Skeletal muscle satellite cell (primary cell): ENCODE data around the gene BBIP1.
"Not testable (repeated sequence)": the region's sequence is repeated elsewhere in the genome, so short reads cannot be mapped to it uniquely, and the experiment has no call there.

Experiments used
- H3K27me3 ChIP-seq: 2 replicates; pipeline ENCODE4 v1.7.0; 2013; ENCODE audit warnings: low read length; ENCODE audit not compliant: control insufficient read depth, insufficient read depth
- H3K36me3 ChIP-seq: 2 replicates; pipeline ENCODE4 v1.7.0; 2013; ENCODE audit warnings: mild to moderate bottlenecking, control low read depth, low read length; ENCODE audit not compliant: insufficient read depth
- H3K4me1 ChIP-seq: 2 replicates; pipeline ENCODE4 v1.7.0; 2013; ENCODE audit warnings: low read length; ENCODE audit not compliant: control insufficient read depth, insufficient read depth
- H3K4me2 ChIP-seq: 2 replicates; pipeline ENCODE4 v1.7.0; 2013; ENCODE audit warnings: mild to moderate bottlenecking, low read length
- H3K4me3 ChIP-seq: 2 replicates; pipeline ENCODE4 v1.7.0; 2013; ENCODE audit warnings: low read length
- H3K9ac ChIP-seq: 2 replicates; pipeline ENCODE4 v1.7.0; 2013; ENCODE audit warnings: mild to moderate bottlenecking, low read depth, low read length, moderate library complexity
- H3K9me3 ChIP-seq: replicated peaks from 2 replicates; pipeline ENCODE4 v1.7.0; 2013; ENCODE audit warnings: mild to moderate bottlenecking, control low read depth, low read length

The BBIP1 gene

GRCh38 chr10:110919971-110920881 lies 1.2 kb upstream of the BBIP1 start:
- no peaks in the 10 kb centered on the region for H3K9me3 ChIP-seq
- peaks cover 34% of the 10 kb centered on the region for H3K4me1 ChIP-seq
- peak overlapping the region; percentile 76 for H3K4me3 ChIP-seq
- no peaks in the 10 kb centered on the region for H3K36me3 ChIP-seq
- no peaks in the 10 kb centered on the region for H3K27me3 ChIP-seq
- H3K4me2 ChIP-seq = peak overlapping the region; percentile 79
- peak overlapping the region; percentile 92 for H3K9ac ChIP-seq

DNA sequence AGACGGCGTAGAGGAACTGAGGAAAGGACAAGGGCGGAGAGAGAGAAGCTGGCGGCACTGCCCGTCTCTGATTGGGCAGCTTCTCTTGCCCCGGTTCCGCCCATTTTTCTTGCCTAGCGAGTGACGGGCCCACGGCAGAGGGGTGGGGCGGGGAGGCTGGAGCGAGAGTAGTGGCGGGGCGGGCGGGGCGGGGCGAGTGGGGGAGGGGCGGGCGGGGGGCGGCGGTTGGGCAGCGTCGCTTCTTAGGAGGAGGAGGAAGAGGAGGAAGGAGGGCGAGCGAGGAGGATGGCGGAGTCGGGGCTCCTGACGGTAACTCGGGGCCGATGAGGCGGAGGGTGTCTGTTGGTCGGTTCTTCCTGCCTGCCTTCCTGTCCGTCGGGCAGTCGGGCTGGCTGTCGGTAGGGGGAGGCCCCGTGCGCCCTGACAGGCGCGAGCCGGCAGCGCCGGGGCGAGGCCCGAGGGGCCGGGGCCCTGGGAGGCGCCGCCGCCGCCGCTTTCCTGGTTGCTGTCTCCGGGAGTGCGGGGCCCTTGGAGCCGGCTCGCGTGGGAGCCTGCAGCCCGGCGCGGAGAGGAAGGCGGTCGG lies 460 bp upstream of the BBIP1 start, which contains the start of gene SHOC2:
SHOC2 (plus strand) TSS at position 256 of the 583 bp plus-strand sequence. CDS start 44,755 bp downstream, outside the sequence.
- peak within 1 kb of the TSS; percentile 84 for H3K4me3 ChIP-seq

GRCh38 chr10:110918269-110918642 lies 724 bp downstream of the BBIP1 start:
- Histone ChIP-seq H3K36me3 (no peaks in the 10 kb centered on the region), H3K27me3 (no peaks in the 10 kb centered on the region), H3K9ac (peak overlapping the region; percentile 97), H3K4me1 (peaks cover 44% of the 10 kb centered on the region), H3K4me2 (peak overlapping the region; percentile 82), H3K9me3 (no peaks in the 10 kb centered on the region), H3K4me3 (peak overlapping the region; percentile 84)

More for the DNA sequence above, 460 bp upstream of the BBIP1 start, which contains the start of gene SHOC2:
- Histone ChIP-seq H3K4me2 (peak within 1 kb of the TSS; percentile 82), H3K9ac (peak within 1 kb of the TSS; percentile 97), H3K36me3 (no peaks in the 10 kb centered on the region), H3K4me1 (peaks cover 36% of the 10 kb centered on the region), H3K27me3 (no peaks in the 10 kb centered on the region), H3K9me3 (no peaks in the 10 kb centered on the region)

- Histone ChIP-seq H3K4me2 (peak overlapping the region; percentile 60), H3K9ac (no peak overlapping the region), H3K36me3 (no peaks in the 10 kb centered on the region), H3K9me3 (no peaks in the 10 kb centered on the region), H3K4me3 (no peak overlapping the region), H3K27me3 (no peaks in the 10 kb centered on the region), H3K4me1 (peaks cover 54% of the 10 kb centered on the region)
These were observed 2.2 kb downstream of the BBIP1 start for GRCh38 chr10:110916554-110917346.

GRCh38 chr10:110915600-110915999 lies 3.4 kb downstream of the BBIP1 start:
- not testable (repeated sequence) for H3K4me3 ChIP-seq, H3K4me2 ChIP-seq, H3K9ac ChIP-seq, H3K36me3 ChIP-seq, H3K9me3 ChIP-seq, H3K27me3 ChIP-seq
- peaks cover 47% of the 10 kb centered on the region for H3K4me1 ChIP-seq

GRCh38 chr10:110915035-110915434 lies 3.9 kb downstream of the BBIP1 start:
- H3K9ac ChIP-seq = no peak overlapping the region
- no peak overlapping the region for H3K4me2 ChIP-seq
- H3K9me3 ChIP-seq = no peaks in the 10 kb centered on the region
- H3K4me1 ChIP-seq = peaks cover 47% of the 10 kb centered on the region
- no peaks in the 10 kb centered on the region for H3K27me3 ChIP-seq
- H3K4me3 ChIP-seq = no peak overlapping the region
- peaks cover 2% of the 10 kb centered on the region for H3K36me3 ChIP-seq

DNA sequence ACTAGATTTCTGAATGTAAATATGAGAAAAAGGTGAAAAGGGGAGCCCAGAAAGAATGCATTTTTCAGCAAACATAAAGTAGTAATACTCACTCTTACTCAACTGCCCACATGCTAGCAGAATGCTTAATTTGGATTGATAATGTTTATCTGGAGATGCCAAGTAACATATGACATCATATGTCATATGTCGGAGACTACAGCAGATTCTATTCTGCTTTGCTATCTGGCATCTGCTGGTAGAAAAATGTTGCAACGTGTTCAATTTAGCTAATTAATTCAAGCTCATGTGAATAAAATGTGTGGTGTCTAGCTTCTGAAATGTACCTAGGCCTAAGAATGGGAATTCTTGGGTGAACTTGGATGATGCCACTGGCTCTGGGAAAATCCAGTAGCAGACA lies 4.5 kb downstream of the BBIP1 start:
- Histone ChIP-seq H3K4me1 (peaks cover 47% of the 10 kb centered on the region), H3K27me3 (no peaks in the 10 kb centered on the region), H3K36me3 (peaks cover 3% of the 10 kb centered on the region), H3K9me3 (no peaks in the 10 kb centered on the region), H3K4me3 (no peak overlapping the region), H3K9ac (no peak overlapping the region), H3K4me2 (no peak overlapping the region)

DNA sequence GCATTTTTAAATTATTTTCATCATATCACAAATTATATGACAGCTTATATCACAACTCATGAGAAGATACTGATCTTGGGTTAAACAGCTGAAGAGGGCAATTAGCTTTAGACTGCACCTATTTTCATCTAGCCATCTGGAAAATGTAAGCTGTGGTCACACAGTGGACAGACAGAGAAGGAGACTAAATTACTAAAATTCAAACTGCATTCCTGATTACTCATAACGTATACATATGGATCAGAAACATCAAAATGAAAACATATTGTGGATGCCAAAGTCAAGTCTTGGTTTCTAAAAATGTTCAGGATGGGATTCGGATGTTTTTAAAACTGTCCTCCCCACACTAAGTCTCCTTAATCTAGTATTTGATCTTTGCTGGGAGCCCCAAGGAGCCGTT lies 6.6 kb downstream of the BBIP1 start:
- H3K4me1 ChIP-seq = peaks cover 40% of the 10 kb centered on the region
- H3K4me2 ChIP-seq = peak overlapping the region; percentile 69
- peak overlapping the region; percentile 8 for H3K9ac ChIP-seq
- peaks cover 3% of the 10 kb centered on the region for H3K36me3 ChIP-seq
- no peaks in the 10 kb centered on the region for H3K27me3 ChIP-seq
- peak overlapping the region; percentile 39 for H3K4me3 ChIP-seq
- no peaks in the 10 kb centered on the region for H3K9me3 ChIP-seq

DNA sequence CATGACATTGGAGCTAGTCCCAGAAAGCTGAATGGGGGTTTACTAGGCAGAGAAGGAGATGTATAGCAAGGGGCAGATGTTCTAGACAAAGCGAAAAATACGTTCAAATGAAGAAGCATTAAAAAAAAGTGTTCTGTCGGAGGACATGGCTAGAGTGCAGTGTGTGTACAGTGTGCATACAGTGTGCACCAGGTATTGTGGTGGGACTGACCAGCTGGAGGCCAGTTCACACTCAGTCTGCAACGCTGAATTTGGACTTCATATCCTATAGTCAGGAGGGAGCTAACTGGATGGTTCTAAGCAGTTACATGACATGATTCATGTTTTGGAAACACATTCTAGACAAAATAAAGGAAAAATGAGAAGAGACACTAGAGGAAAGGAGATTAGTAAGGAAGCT lies 8.8 kb downstream of the BBIP1 start:
- H3K9me3 ChIP-seq = no peaks in the 10 kb centered on the region
- no peak overlapping the region for H3K4me2 ChIP-seq
- H3K9ac ChIP-seq = no peak overlapping the region
- peaks cover 27% of the 10 kb centered on the region for H3K4me1 ChIP-seq
- peaks cover 3% of the 10 kb centered on the region for H3K36me3 ChIP-seq
- H3K27me3 ChIP-seq = no peaks in the 10 kb centered on the region
- H3K4me3 ChIP-seq = no peak overlapping the region

DNA sequence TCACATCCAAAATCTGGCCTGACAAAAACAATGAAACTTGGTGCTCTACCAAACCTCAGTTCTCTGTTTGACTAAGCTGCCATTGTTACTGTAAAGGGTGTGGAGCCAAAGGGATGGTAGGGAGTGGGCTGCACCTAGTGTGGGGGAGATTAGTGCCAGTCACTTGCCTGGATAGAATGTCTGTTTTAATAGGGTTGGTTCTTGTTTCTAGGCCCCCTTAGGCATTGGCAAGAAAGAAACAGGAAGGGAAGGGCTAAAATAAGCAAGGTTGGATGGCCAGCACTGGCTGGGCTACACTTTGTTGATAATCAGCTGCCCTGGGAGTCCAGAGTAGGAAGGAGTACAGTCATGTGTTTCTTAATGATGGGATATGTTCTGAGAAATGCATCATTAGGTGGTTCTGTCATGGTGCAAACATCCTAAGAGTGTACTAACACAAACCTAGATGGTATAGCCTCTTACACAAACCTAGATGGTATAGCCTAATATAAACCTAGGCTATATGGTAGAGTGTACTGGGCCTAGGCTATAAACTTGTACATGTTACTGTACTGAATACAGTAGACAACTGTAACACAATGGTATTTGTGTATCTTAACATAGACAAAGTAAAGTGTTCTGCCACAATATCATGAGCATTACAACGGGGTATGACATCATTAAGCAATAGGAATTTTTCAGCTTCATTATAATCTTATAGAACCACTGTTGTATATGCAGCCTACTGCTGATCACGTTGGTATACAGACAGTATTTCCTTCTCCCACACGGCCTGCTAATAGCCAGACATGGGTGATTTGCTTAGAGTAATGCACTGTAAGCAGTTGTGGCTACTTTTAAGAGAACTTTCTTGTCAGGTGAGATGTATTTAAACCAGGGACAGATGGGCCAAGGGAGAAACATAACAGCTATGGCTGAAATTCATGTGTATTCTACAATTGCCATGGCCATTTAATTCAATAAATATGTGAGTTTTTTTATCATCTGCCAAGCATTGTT lies 15.4 kb downstream of the BBIP1 start:
- Histone ChIP-seq H3K36me3 (peaks cover 17% of the 10 kb centered on the region), H3K4me2 (no peak overlapping the region), H3K4me1 (peaks cover 22% of the 10 kb centered on the region)

More for the DNA sequence above, 15.4 kb downstream of the BBIP1 start:
- Histone ChIP-seq H3K4me3 (no peak overlapping the region), H3K9ac (no peak overlapping the region), H3K27me3 (no peaks in the 10 kb centered on the region), H3K9me3 (no peaks in the 10 kb centered on the region)
